WERI-Rb-1 (cell line): Measurements from ENCODE around the gene TP73.

ENCODE experiments used
- DNase-seq: peaks from one replicate; pipeline ENCODE4 v3.0.0-alpha.2; 2020
- H3K27ac ChIP-seq: fragments of 250-450 bp; sonication (Bioruptor Pico); 2 replicates; pipeline ENCODE4 v1.5.1; 2020; ENCODE audit warnings: mild to moderate bottlenecking, moderate library complexity
- H3K27me3 ChIP-seq: fragments of 250-450 bp; sonication (Bioruptor Pico); 2 replicates; pipeline ENCODE4 v1.5.1; 2021; ENCODE audit warnings: mild to moderate bottlenecking, low read depth, moderate library complexity; ENCODE audit not compliant: insufficient read depth, severe bottlenecking
- H3K36me3 ChIP-seq: fragments of 250-450 bp; sonication (Bioruptor Pico); 2 replicates; pipeline ENCODE4 v1.5.1; 2020; ENCODE audit warnings: mild to moderate bottlenecking, moderate library complexity
- H3K4me3 ChIP-seq: 2 replicates; pipeline ENCODE4 v1.5.1; 2011; ENCODE audit warnings: low read depth, mild to moderate bottlenecking, control low read depth, low read length
- H3K9me3 ChIP-seq: fragments of 250-450 bp; sonication (Bioruptor Pico); 2 replicates; pipeline ENCODE4 v1.5.1; 2021; ENCODE audit warnings: mild to moderate bottlenecking, moderate library complexity; ENCODE audit not compliant: severe bottlenecking
- TF ChIP-seq, protein P1 (sequence below): IDR thresholded peaks from 2 replicates; pipeline ENCODE4 v1.5.1; 2011; ENCODE audit warnings: low read depth, mild to moderate bottlenecking, control low read depth, inconsistent platforms, low read length

Gene TP73

DNA sequence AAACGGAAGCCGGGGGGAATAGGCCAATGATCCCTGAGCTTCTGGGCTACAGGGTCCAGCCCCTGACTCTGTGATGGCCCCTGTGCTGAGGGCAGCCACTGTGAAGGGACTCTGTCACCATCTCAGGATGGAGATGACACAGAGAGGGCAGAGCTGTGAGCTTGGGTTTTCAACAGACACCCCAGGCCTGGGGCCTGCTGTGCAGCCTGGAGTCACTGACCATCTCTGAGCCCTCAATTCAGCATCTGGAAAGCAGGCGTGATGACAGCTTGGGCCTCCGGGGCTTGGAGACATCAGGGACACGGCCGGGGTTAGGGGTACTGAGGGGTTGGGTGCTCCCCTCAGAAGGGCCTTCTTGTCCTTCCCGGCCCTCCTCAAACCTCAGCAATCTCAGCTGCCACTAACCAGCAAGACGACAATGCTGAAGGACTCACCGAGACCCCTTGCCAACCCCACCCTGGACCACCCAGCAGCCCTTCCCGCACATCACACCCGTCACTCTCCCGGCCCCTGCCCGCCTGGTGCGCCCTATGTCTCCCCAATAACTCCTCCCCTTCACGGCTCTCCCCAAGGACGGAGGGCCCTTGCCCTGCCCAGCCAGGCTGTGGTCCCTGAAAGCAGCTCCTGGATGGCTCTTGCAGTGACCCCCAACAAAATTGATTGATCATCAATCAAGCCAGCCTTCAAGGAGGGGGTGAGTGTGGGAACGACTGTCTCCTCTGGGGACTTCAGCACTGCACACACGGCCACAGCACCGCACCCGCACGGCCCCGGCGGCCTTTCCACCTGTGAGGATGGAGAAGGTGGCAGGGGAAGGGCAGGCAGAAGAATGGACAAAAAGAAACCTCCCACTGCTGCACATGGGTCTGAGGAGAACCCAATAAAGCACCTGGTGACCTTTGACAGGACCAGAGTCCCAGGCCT, 45.3 kb upstream of the TP73 start:
- Histone ChIP-seq H3K36me3 (no peaks in the 10 kb centered on the region), H3K27me3 (peaks cover 3% of the 10 kb centered on the region), H3K27ac (peak overlapping the region; percentile 56), H3K9me3 (peaks cover 6% of the 10 kb centered on the region), H3K4me3 (no peak overlapping the region)
- no peak for DNase-seq
- TF ChIP-seq, protein P1, sequence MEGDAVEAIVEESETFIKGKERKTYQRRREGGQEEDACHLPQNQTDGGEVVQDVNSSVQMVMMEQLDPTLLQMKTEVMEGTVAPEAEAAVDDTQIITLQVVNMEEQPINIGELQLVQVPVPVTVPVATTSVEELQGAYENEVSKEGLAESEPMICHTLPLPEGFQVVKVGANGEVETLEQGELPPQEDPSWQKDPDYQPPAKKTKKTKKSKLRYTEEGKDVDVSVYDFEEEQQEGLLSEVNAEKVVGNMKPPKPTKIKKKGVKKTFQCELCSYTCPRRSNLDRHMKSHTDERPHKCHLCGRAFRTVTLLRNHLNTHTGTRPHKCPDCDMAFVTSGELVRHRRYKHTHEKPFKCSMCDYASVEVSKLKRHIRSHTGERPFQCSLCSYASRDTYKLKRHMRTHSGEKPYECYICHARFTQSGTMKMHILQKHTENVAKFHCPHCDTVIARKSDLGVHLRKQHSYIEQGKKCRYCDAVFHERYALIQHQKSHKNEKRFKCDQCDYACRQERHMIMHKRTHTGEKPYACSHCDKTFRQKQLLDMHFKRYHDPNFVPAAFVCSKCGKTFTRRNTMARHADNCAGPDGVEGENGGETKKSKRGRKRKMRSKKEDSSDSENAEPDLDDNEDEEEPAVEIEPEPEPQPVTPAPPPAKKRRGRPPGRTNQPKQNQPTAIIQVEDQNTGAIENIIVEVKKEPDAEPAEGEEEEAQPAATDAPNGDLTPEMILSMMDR, result no peak

DNA sequence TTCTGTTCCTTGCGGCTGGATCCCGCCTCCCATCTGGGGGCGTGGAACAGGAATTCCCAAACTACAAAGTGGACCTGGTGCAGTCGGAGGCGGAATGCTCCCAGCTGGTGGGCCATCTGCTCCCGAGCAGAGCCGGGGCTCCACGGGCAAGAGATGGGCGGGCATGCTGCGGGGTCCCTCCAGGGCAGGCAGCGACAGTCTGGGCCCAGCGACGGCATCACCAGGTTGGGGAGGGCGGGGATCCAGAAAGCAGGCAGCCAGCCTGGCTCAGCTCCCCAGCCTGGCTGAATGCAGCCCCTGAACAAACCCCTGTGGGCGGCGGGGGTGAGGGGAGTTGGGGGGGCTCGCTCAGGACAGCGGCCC, 44.6 kb upstream of the TP73 start:
- Histone ChIP-seq H3K36me3 (no peaks in the 10 kb centered on the region), H3K4me3 (no peak overlapping the region), H3K9me3 (peaks cover 6% of the 10 kb centered on the region), H3K27me3 (peaks cover 4% of the 10 kb centered on the region), H3K27ac (peak overlapping the region; percentile 71)
- TF ChIP-seq, protein P1, result no peak
- peak; percentile 88 for DNase-seq

DNA sequence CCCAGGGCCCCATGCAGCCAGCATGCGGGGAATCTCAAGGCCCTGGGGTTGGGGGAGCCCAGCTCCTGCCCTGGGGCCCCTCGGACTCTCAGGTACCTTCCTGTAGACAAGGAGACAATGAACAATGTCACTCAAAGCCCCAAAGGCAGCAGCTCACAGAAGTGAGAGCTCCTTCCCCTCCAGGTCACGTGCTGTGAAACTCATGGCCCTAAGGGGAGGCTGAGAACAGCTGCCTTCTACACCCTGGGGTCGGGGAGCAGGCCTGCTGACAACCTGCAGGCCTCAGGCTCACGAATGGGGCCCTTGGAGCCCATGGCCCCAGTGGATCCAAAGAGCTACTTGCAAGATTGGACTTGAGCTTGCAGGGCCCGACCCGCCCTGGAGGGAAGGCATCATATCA, 44.2 kb upstream of the TP73 start:
- Histone ChIP-seq H3K36me3 (no peaks in the 10 kb centered on the region), H3K27me3 (peaks cover 4% of the 10 kb centered on the region), H3K27ac (peak overlapping the region; percentile 71), H3K4me3 (no peak overlapping the region), H3K9me3 (peaks cover 6% of the 10 kb centered on the region)
- TF ChIP-seq, protein P1, result no peak
- no peak for DNase-seq

DNA sequence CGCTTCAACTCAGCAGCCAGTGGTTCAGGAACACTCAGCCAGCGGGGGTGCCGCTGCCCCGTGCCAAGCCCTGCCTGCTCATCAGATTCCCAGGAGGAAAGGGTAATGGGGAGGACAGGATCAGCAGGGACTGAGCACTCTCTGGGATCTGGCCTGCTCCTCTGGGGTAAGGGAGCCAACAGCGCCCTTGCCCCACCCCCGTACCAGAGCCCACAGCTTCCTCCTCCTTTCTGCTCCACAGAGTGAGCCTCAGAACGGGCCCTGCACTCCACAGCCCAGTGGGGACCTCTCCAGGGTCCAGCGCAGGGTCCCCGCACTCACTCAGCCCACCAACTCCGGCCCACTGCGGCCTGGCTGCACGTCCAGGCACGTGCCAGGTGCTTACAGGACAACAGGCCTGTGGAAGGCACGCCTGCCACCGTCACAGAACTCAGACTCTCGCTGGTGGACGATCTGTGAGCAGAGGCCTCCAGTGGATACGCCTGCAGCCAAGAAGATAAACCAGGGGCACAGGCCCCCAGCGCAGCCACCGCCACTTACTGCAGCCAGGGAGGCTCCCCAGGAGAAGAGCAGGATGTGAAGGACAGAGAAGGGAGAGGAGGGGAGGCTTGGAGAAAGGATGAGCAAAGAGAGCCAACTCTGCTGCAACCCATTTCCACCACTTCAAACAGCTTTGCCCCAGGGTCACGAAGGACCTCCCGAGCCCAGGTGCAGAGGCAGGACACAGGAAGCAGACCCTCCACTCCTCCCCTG, 43.1 kb upstream of the TP73 start:
- Histone ChIP-seq H3K27ac (peak overlapping the region; percentile 71), H3K9me3 (peaks cover 6% of the 10 kb centered on the region), H3K4me3 (no peak overlapping the region), H3K27me3 (peaks cover 4% of the 10 kb centered on the region), H3K36me3 (no peaks in the 10 kb centered on the region)
- TF ChIP-seq, protein P1, result no peak
- DNase-seq, result no peak

DNA sequence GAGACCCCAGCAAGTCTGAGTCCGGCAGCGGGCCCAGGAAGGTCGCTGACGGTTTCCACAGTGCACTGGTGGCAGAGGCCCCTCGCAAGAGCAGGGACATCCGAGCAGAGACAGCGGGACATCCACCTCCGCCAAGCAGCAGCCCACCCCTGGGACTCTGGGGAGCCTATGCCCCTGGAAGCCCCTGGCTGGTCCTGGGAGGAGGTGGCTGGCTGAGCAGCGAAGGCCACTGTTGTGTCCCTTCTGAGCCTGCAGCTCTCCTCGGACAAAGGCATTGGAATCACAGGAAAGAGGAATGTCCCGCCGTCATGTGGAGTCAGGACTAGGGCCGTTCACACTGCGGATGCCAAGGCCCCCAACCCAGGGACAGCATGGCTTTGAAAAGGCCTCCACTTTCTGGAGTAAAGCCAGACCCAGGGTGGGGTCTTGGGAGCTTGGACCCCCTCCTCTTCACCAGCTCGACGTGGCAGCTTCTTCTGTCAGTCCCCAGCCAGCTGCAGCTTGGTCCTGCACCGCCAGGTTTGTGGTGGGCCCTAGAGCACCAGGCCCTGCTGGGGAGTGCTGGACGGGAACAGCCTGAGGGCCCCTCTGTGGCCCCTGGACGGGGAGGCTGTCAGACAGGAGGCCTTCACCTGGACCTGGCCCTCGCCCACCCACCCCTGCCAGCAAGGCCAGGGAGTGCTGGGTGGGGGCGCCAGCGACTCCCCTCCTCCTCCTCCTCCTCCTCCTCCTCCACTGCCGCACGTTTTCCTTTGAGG, 42.4 kb upstream of the TP73 start:
- peak overlapping the region; percentile 47; the same call in 1 of the 2 replicates for H3K4me3 ChIP-seq
- TF ChIP-seq, protein P1, result no peak
- DNase-seq, result no peak
- H3K27me3 ChIP-seq, result peaks cover 4% of the 10 kb centered on the region
- H3K36me3 ChIP-seq, result no peaks in the 10 kb centered on the region
- H3K9me3 ChIP-seq, result no peaks in the 10 kb centered on the region
- no peak overlapping the region for H3K27ac ChIP-seq
